Activated effector memory CD4-positive, alpha-beta T cell treated with Interleukin-2 at 50 U/mL for 16 hours (primary cell): ENCODE data around the gene LDLRAD2.

ENCODE experiments used
- DNase-seq: peaks from one replicate; pipeline ENCODE4 v3.0.0-alpha.2; 2020

Gene LDLRAD2

DNA sequence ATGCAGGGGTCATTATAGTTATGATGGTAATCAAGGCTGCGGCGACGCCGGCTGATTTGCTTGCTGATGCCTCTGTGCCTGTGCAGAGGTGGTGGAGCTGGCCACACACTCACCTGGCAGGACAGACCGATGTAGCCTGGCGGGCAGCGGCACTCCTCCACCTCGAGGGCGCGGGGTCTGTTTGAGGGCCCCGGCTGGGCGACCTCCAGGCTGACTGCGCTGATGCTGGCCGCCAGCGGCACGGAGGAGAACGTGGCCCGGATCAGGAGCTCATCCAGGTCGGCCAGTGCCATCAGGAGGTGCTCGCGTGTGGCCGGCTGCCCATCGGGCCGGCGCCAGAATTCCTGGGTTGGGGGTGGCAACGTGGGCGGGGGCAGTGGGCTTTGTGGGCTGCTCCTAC is 52.7 kb downstream of the LDLRAD2 start:
- no peak for DNase-seq

GRCh38 chr1:21865609-21865942 is 53.5 kb downstream of the LDLRAD2 start:
- no peak for DNase-seq

GRCh38 chr1:21865943-21866706 is 54.1 kb downstream of the LDLRAD2 start:
- no peak for DNase-seq

GRCh38 chr1:21866707-21867043 is 54.6 kb downstream of the LDLRAD2 start:
- DNase-seq: no peak

DNA sequence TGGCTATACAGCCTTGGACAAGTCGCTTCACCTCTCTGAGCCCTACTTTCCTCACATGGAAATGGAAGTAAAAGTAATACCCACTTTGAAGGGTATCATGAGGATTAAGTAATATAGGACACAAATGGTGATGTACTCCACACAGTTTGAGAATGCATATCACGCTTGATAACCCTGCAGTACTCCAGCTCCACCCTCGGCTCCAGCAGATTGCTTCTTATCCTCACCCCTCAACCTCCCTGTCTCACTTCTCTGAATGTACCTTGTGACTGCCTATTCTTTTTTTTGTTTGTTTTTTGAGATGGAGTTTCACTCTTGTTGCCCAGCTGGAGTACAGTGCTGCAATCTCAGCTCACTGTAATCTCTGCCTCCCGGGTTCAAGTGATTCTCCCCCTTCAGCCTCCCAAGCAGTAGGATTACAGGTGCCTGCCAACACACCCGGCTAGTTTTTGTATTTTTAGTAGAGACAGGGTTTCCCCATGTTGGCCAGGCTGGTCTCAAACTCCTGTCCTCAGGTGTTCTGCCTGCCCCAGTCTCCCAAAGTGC is 55.5 kb downstream of the LDLRAD2 start:
- no peak for DNase-seq

DNA sequence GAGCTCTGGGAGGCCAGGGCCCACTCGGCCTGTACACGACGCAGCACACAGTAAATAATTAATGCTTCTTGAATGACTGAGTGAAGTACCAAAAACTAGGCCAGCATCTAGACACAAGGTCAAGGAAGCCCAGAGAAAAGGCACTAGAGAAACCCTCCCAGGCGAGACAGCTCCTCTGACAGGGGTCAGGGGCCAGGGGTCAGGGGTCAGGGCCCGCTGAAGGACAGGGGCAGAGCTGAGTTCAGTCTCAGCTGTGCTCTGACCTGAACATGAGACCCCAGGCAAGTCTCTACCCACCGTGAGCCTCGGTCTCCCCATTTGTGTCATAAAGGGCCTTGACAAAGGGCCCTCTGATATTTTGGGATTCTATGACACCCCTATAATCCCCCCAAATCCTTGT is 56.4 kb downstream of the LDLRAD2 start:
- no peak for DNase-seq

DNA sequence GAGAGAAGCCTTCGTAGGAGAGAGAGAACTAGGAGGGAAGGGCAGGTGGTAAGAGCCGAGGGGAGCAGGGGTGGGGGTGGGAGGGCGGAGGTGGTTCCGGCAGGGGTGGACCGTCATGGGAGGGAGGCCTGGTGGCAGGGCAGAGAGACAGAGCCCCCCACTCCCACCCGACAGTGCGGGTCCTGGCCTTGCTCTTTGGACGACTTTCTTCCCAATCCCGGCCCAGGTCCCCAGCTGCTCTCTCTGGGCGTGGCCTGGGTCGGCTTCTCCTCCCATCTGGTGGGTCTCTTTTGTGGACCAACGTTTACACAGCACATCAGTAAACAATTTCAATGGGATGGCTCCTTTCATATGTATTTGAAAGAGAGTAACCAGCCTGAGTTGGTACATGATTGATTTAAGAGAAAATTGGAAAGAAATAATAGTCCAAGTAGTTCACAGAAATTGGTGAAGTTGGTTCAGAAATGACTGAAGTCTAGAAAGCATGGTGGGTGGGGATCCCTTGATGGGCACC is 56.9 kb downstream of the LDLRAD2 start:
- no peak for DNase-seq

DNA sequence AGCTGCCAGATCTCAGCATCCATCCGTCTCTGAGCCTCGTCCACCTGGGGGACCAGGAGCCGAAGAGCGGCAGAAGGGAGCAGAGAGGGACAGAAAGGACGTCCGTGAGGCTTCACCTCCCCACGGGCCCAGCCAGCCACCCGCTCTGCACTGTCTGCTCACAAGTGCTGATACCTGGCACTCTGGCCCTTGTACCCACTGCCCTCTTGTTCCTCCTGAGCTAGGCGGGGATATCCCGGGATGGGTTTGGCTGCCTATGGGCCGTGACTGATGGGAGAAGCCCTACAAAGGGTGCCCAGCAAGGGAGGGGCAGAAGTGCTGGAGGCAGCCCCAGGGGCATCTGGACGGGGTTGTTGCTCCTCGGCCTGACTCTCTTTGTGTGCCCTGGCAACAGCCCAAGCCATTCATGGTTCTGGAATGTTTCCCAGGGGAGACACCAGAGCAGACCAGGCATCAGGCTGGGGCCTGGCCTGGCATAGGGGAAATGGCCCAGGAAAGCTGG is 57.6 kb downstream of the LDLRAD2 start:
- no peak for DNase-seq

- DNase-seq: no peak
Observed at GRCh38 chr1:21870611-21871010, 58.5 kb downstream of the LDLRAD2 start.

DNA sequence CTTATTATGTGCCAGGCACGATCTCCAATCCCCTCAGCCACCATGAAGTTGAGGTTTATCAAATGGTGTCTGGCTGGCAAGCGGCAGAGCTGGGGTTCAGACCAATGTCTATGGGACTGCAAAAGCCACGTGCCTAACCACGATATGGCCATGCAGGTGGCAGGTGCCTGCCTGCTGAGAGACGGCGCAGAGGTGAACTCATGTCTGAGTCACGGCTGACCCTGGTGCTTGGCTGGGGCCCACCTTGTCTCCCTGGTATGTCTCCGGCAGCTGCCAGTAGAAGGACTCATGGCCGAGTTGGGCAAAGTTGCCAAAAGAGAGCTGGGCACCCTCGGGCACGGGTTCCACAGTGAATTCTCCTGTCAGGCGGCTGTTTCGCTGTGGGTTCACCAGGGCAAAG is 59.9 kb downstream of the LDLRAD2 start:
- DNase-seq: no peak

- DNase-seq: no peak
Observed at GRCh38 chr1:21872445-21873079, 60.5 kb downstream of the LDLRAD2 start.

DNA sequence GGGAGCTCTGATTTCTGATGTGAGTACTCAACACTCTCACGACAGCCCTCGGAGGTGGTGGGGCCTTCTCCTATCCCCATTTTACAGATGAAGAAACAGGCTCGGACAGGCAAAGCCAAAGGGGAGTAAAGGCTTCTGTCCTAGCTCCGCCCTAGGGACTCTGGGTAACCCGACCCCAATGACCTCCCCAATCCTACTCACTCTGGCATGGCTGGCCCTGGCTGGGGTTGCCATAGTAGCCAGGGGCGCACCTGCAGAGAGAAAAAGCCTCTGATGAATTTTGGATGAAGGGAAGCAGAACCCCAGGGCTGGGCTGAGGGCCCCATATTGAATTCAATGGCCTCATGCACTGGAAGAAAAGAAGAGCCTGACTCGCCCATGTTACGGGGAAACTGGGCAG is 61.1 kb downstream of the LDLRAD2 start:
- no peak for DNase-seq

DNA sequence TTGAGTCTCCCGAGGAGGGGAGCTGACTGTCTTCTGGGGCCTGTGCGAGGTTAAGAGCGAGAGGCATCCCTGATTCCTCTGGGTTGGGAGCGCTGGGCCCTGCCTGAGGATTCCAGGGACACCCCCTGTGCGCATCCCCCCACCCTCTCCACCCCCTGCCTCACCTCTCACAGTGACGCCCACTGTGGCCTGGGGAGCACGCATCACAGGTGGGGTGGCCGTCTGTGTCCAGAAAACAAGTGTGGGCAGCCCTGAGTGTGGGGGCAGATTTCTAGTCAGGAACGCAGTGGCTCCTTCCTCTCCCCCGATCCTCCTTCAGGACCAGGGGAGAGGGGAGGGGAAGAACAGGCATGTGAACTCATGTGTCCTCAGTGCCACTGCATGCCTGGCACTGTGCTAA is 61.7 kb downstream of the LDLRAD2 start:
- no peak for DNase-seq

DNA sequence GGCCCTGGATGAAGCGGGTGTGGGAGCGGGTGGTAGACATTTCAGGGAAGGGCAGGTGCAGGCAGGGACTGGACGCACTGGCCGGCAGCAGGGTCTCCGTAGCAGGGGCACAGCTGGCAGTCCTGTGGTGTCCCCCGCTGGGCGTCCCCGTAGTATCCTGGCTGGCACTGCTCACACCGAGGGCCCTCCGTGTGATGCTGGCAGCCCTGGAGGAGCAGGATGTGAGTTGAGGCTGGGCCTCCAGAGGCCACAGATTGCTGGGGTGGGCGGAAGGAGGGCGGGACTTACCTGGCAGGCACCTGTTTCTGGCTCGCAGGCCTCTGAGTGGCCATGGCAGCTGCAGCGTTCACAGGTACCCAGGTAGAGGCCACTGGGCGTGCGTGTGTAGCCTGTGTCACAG is 62.3 kb downstream of the LDLRAD2 start:
- DNase-seq: no peak
